Sciatic nerve (tissue), 2 donors: ENCODE data around the gene CD248. TPM values are rescaled to one million over a fixed set of nuclear protein-coding genes. Genes with fewer than 3 reads are reported as not detected.
"Not testable (repeated sequence)": the region's sequence is repeated elsewhere in the genome, so short reads cannot be mapped to it uniquely, and the experiment has no call there.

ENCODE experiments used
- ATAC-seq: fragments of 200-7000 bp; cut with Tn5 transposase; one replicate; pipeline ENCODE4 v1.9.1; 2020; ENCODE audit warnings: mild to moderate bottlenecking, moderate library complexity
- DNase-seq: peaks from one replicate; pipeline ENCODE4 v3.0.0-alpha.2; 2020; ENCODE audit warnings: low spot score
- intact Hi-C: fragments of 100-400 bp; cut with DNase I; formaldehyde crosslinking; loops from one replicate; pipeline ENCODE4 v1.14.2; 2022
- total RNA-seq: library from RNA; stranded (reverse); fragmentation: NEBNext Ultra II Directional; extraction: Animal tissue kit (Norgen Biotek cat#: 25700); gene quantifications from one replicate; pipeline ENCODE4 v1.2.1, GENCODE V29; 2021
- donor health status: DM: no; HTN: no; CAD: no.
- donor health status: DM: no; HTN: no; CAD: no.

Gene CD248
- total RNA-seq, 1 donor from 2014 or later, result 35.1 TPM

DNA sequence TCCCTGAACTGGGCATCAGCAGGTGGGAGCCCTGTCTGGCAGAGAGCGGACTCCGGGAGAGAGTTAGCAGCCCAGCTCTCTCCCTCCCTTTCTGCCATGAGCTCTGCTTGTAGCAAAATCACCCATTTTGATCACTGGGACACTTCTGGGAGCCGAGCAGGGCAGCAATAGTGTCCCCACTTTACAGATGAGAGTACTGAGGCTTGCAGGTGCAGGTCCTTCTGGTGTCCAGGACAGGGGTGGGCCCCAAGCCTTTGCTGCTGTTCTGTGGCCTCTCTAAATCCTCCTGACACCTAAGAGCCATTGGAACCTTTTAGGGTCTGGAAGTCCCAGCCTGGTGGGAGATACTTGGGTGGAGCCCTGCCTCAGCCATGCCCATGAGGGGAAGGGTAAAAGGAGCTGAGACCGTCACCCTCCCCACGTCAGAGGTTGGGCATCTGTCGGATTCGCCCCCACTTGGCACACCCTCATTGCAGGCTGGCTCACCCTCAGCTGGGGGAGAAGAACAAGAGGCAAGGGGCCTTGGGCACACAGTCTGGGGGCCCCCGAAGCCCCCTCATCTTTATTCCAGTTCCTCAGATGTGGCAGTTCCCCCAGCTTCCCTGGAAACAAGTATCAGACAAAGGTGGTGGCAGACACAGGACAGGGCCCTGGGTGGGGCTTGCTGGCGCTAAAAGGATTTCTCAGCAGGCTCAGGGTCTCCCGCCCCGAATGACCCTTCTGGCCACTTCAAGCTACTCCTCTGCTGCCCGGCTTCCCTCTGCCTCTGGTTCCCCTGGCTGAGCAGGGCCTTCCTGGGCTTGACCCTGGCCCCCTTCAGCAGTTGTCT is 14.9 kb upstream of the CD248 start:
- intact Hi-C loops, result no loop called here
- no peak for DNase-seq
- ATAC-seq, result no peak

DNA sequence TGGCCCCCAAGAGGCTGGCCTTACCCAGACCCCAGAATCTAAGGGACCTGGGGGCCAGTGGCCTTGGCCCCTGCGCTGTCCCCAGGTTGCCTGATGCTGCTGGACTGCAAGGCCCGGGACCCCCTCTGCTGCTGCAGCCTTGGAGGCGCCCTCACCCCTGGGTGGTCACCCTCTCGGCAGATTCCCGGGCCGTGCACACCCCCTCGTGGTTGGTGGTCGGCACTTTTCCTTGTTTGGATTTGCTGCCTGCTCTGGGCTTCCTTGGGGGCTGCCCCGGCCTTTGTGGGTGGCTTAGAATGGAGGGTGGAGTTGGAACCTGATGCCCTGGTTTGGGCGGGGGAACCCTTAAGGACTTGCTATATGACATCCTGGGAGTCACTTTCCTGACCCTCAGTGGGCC is 14.1 kb upstream of the CD248 start:
- ATAC-seq (no peak), DNase-seq (no peak)
- intact Hi-C loops, result no loop called here

- no peak for ATAC-seq
- intact Hi-C loops, result no loop called here
- DNase-seq, result no peak
Observed at GRCh38 chr11:66329165-66329673, 12.4 kb upstream of the CD248 start.

DNA sequence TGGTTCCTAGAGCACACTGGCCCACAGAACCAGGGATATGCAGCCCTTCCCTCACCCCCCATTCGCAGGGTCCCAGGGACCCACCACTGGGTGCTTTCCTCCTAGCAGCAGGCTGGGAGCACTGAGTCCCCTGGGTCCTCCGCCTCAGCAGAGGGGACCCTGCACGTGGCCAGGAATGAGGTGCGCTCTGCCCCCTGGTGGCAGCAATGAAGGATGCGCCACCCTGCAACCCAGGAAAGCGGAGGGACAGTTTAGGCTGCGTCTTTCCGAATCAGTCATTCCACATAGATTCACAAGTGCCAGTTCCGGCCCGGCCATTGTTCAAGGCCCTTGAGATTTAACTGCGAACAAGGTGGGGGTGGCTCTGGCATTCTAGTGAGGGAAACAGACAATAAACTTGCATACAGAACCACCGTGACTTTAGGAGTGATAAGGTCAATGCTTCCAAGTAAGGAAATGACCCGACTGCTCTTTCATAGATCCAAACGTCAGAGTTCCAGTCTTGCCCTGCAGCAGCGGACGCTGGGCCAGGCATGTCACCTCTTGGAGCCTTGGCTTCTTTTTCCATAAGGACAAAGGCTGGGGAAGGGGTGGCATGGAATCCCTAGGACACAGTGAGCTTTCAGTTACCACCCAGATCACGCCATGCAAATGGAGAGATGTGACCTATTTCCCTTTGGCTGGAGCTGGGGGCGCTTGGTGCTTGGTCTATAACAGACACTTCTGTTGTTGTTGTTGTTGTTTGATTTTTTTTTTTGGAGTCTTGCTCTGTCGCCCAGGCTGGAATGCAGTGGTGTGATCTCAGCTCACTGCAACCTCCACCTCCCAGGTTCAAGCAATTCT is 11.7 kb upstream of the CD248 start:
- peak; percentile 86 for DNase-seq
- intact Hi-C loops, result no loop called here

DNA sequence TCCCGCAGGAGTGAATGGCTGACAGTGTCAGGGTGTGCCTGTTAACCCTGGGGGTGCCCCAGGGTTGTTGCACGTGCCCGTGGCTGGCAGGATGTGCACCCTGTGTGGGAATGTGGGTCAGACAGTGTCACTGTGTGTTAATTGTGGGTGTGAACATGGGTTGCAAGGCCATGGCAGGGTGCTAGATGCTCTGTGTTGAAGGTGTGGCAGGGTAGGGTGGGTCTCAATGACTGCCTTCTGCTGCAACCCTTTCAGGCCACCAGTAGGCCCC is 11.1 kb upstream of the CD248 start:
- intact Hi-C loops, result no loop called here
- ATAC-seq, result no peak
- no peak for DNase-seq

More for the DNA sequence above, 11.7 kb upstream of the CD248 start:
- ATAC-seq, result peak; percentile 88

GRCh38 chr11:66327171-66328030 is 10.6 kb upstream of the CD248 start:
- intact Hi-C loops, result no loop called here
- ATAC-seq (peak; percentile 51), DNase-seq (no peak)

GRCh38 chr11:66326261-66327111 is 9.6 kb upstream of the CD248 start:
- ATAC-seq, result peak; percentile 38
- intact Hi-C loops, result no loop called here

DNA sequence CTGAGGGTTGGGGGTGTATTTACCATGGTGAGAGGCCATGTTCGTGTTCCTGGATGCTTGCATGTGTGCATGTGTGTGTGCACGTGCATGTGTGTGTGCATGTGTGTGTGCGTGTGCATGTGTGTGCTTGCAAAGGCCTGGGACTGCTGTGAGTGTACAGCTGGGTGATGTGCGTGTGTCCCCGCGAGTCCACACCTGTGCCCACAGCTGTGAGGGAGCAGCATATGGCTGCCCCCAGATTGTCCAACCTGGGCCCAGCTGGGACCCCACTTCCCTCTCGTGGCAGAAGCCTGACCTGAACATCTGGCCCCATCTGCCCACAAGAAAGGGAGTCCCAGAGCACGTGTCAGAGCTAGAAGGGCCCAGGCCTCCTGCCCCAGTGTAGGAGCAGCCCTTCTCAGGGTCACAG is 8.4 kb upstream of the CD248 start:
- ATAC-seq, result no peak
- intact Hi-C loops, result no loop called here
- no peak for DNase-seq

More at GRCh38 chr11:66326261-66327111, 9.6 kb upstream of the CD248 start:
- DNase-seq, result no peak

DNA sequence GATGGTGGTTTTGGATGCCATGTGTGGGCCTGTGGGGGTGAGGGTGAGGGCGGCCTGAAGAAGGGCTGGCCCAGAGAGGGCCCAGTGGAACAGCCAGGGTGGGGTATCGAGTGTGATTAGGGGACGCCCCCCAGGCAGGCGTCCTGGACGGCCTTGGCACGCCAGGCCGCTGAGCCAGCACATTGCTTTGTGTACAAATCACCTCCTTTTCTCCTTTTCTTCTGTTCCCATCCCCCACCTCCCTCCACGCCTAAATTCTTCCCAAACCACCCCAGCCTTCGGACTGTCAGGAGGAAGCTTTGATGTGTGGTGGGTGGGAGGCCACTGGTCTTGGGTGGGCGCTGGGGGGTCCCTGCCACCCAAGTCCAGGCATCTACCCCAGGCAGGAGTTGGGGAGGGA is 7.8 kb upstream of the CD248 start:
- intact Hi-C loops, result no loop called here
- DNase-seq (no peak), ATAC-seq (no peak)

- ATAC-seq (no peak), DNase-seq (no peak)
- intact Hi-C loops, result no loop called here
Observed at GRCh38 chr11:66323684-66324083, 6.8 kb upstream of the CD248 start.

- ATAC-seq, result peak; percentile 79
- intact Hi-C loops, result no loop called here
Observed at GRCh38 chr11:66322732-66323427, 6.0 kb upstream of the CD248 start.

DNA sequence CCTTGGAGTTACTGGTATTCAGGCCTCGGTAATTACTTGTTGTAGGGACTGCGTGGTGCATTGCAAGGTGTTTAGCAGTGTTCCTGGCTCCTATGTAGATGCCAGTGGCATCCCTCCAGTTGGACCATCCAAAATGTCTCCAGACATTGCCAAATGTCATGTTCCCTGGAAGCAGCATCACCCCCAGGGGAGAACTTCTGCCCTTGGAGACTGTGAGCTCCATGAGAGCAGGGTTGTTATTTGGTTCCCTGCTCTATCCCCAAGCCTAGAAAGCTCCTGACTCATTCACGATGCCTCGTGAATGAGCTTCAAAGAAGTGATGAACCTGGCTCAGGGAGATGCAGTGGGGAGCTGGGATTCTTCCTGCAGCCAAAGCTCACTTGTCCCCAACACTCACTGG is 4.8 kb upstream of the CD248 start:
- intact Hi-C loops, result no loop called here
- no peak for DNase-seq

More at GRCh38 chr11:66322732-66323427, 6.0 kb upstream of the CD248 start:
- no peak for DNase-seq

DNA sequence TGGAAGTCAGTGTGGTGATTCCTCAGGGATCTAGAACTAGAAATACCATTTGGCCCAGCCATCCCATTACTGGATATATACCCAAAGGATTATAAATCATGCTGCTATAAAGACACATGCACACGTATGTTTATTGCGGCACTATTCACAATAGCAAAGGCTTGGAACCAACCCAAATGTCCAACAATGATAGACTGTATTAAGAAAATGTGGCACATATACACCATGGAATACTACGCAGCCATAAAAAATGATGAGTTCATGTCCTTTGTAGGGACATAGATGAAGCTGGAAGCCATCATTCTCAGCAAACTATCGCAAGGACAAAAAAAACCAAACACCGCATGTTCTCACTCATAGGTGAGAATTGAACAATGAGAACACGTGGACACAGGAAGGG is 3.9 kb upstream of the CD248 start:
- ATAC-seq, DNase-seq, intact Hi-C loops: not testable (repeated sequence)

More for the DNA sequence above, 4.8 kb upstream of the CD248 start:
- ATAC-seq, result no peak

GRCh38 chr11:66320289-66320688 is 3.4 kb upstream of the CD248 start:
- intact Hi-C loops, DNase-seq, ATAC-seq: not testable (repeated sequence)

DNA sequence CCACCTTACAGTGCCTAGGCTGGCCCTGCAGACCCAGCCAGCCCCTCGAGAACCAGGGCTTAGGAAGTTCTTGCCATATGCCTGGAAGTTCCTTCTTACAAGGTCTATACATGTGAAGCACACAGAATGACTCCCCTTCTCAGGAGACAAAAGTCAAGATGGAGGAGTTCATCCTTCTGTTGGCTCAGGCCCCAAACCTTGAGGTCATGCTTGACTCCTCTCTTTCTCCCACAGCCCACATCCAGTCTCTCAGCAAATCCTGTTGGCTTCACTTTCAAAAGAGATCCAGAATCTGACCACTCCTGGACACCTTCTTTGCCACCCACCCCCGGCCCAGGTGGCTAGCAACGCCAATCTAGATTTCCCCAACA is 1.7 kb upstream of the CD248 start:
- no peak for ATAC-seq
- intact Hi-C loops, result no loop called here
- no peak for DNase-seq

- DNase-seq, result no peak
- intact Hi-C loops, result no loop called here
- peak; percentile 55 for ATAC-seq
Observed at GRCh38 chr11:66317723-66318599, 1.1 kb upstream of the CD248 start.

DNA sequence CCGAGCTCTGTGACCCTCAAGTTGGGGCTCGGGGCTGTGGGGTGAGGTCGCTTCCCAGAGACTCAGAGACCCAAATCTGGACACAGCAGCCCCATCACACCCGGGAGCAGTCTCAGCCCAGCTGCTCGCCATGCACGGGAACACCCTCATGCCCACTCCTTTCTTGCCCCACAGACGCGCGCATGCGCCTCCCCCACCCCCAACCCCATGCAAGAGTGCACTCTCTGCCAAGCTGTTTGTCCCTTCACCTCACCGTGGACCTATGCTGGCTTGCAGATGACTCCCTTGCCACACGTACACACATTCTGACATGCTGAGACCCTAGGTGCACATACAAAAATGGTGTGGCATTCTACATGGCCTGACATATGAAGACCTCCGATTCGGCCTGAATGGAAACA is 478 bp upstream of the CD248 start:
- ATAC-seq (peak; percentile 33), DNase-seq (peak; percentile 75)
- intact Hi-C loops, result no loop called here
